WTC11 (cell line): Measurements from ENCODE around the gene C19orf25. TPM values are rescaled to one million over a fixed set of nuclear protein-coding genes. Genes with fewer than 3 reads are reported as not detected.

Experiments used
- FOXK1 ChIP-seq: sonication (generic); formaldehyde crosslinking; IDR thresholded peaks from 2 replicates; pipeline ENCODE4 v1.8.0; 2022; ENCODE audit warnings: mild to moderate bottlenecking, moderate library complexity, missing genetic modification reagents
- FOXP4 ChIP-seq: sonication (generic); formaldehyde crosslinking; IDR thresholded peaks from 2 replicates; pipeline ENCODE4 v1.8.0; 2022; ENCODE audit warnings: mild to moderate bottlenecking, missing genetic modification reagents
- KAT7 ChIP-seq: sonication (generic); formaldehyde crosslinking; IDR thresholded peaks from 2 replicates; pipeline ENCODE4 v1.8.1; 2023; ENCODE audit warnings: missing genetic modification reagents, mild to moderate bottlenecking, borderline replicate concordance
- MXD4 ChIP-seq: fragments of 250-450 bp; sonication (Bioruptor Pico); IDR thresholded peaks from 2 replicates; pipeline ENCODE4 v1.8.0; 2021; ENCODE audit warnings: mild to moderate bottlenecking, moderate library complexity, borderline replicate concordance
- MYBL2 ChIP-seq: sonication (generic); formaldehyde crosslinking; IDR thresholded peaks from 2 replicates; pipeline ENCODE4 v1.8.1; 2023; ENCODE audit warnings: mild to moderate bottlenecking, moderate library complexity, missing genetic modification reagents
- PRDM15 ChIP-seq: sonication (generic); formaldehyde crosslinking; IDR thresholded peaks from 2 replicates; pipeline ENCODE4 v1.8.0; 2022; ENCODE audit warnings: missing genetic modification reagents
- SP1 ChIP-seq: sonication (generic); formaldehyde crosslinking; conservative IDR thresholded peaks from 2 replicates; pipeline ENCODE4 v1.8.1; 2022; ENCODE audit warnings: missing genetic modification reagents
- ZBTB21 ChIP-seq: sonication (generic); formaldehyde crosslinking; IDR thresholded peaks from 2 replicates; pipeline ENCODE4 v1.8.1; 2023; ENCODE audit warnings: mild to moderate bottlenecking, missing genetic modification reagents, borderline replicate concordance
- ZNF138 ChIP-seq: sonication (generic); formaldehyde crosslinking; conservative IDR thresholded peaks from 2 replicates; pipeline ENCODE4 v1.8.1; 2022; ENCODE audit warnings: mild to moderate bottlenecking, moderate library complexity, missing genetic modification reagents
- ZNF281 ChIP-seq: sonication (generic); formaldehyde crosslinking; IDR thresholded peaks from 2 replicates; pipeline ENCODE4 v1.8.0; 2023; ENCODE audit warnings: mild to moderate bottlenecking, missing genetic modification reagents
- ZNF671 ChIP-seq: fragments of 250-450 bp; sonication (Bioruptor Pico); IDR thresholded peaks from 2 replicates; pipeline ENCODE4 v1.8.0; 2021; ENCODE audit warnings: mild to moderate bottlenecking
- total RNA-seq: library from RNA; stranded (reverse); gene quantifications from 3 replicates; pipeline ENCODE4 v1.2.3, GENCODE V29; 2021
- TF ChIP-seq, protein P1 (sequence below): sonication (generic); formaldehyde crosslinking; IDR thresholded peaks from 2 replicates; pipeline ENCODE4 v1.8.0; 2023; ENCODE audit warnings: missing genetic modification reagents, mild to moderate bottlenecking, borderline replicate concordance
- TF ChIP-seq, protein P2 (sequence below): sonication (generic); formaldehyde crosslinking; IDR thresholded peaks from 2 replicates; pipeline ENCODE4 v1.8.1; 2023; ENCODE audit warnings: mild to moderate bottlenecking, moderate library complexity, missing genetic modification reagents

Gene C19orf25
- total RNA-seq, 1 experiment from 2014 or later = 65.7 TPM

GRCh38 chr19:1446713-1447481, 32.1 kb downstream of the C19orf25 start (continued):
- TF ChIP-seq ZNF138 (CRISPR knock-in tag) (peak; percentile 75; the same call in 1 of the 2 replicates), ZBTB21 (CRISPR knock-in tag) (peak; percentile 85), MYBL2 (CRISPR knock-in tag) (peak; percentile 88; the same call in 1 of the 2 replicates), PRDM15 (CRISPR knock-in tag) (peak; percentile 33; the same call in 1 of the 2 replicates), ZNF671 (CRISPR knock-in tag) (no peak), SP1 (CRISPR knock-in tag) (peak; percentile 50), FOXK1 (CRISPR knock-in tag) (peak; percentile 84), FOXP4 (CRISPR knock-in tag) (peak; percentile 96), MXD4 (CRISPR knock-in tag) (no peak), KAT7 (CRISPR knock-in tag) (peak; percentile 65; the same call in 1 of the 2 replicates), ZNF281 (peak; percentile 70; the same call in 1 of the 2 replicates)
- TF ChIP-seq, protein P1, sequence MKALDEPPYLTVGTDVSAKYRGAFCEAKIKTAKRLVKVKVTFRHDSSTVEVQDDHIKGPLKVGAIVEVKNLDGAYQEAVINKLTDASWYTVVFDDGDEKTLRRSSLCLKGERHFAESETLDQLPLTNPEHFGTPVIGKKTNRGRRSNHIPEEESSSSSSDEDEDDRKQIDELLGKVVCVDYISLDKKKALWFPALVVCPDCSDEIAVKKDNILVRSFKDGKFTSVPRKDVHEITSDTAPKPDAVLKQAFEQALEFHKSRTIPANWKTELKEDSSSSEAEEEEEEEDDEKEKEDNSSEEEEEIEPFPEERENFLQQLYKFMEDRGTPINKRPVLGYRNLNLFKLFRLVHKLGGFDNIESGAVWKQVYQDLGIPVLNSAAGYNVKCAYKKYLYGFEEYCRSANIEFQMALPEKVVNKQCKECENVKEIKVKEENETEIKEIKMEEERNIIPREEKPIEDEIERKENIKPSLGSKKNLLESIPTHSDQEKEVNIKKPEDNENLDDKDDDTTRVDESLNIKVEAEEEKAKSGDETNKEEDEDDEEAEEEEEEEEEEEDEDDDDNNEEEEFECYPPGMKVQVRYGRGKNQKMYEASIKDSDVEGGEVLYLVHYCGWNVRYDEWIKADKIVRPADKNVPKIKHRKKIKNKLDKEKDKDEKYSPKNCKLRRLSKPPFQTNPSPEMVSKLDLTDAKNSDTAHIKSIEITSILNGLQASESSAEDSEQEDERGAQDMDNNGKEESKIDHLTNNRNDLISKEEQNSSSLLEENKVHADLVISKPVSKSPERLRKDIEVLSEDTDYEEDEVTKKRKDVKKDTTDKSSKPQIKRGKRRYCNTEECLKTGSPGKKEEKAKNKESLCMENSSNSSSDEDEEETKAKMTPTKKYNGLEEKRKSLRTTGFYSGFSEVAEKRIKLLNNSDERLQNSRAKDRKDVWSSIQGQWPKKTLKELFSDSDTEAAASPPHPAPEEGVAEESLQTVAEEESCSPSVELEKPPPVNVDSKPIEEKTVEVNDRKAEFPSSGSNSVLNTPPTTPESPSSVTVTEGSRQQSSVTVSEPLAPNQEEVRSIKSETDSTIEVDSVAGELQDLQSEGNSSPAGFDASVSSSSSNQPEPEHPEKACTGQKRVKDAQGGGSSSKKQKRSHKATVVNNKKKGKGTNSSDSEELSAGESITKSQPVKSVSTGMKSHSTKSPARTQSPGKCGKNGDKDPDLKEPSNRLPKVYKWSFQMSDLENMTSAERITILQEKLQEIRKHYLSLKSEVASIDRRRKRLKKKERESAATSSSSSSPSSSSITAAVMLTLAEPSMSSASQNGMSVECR (CRISPR knock-in tag) = peak; percentile 91
- TF ChIP-seq, protein P2, sequence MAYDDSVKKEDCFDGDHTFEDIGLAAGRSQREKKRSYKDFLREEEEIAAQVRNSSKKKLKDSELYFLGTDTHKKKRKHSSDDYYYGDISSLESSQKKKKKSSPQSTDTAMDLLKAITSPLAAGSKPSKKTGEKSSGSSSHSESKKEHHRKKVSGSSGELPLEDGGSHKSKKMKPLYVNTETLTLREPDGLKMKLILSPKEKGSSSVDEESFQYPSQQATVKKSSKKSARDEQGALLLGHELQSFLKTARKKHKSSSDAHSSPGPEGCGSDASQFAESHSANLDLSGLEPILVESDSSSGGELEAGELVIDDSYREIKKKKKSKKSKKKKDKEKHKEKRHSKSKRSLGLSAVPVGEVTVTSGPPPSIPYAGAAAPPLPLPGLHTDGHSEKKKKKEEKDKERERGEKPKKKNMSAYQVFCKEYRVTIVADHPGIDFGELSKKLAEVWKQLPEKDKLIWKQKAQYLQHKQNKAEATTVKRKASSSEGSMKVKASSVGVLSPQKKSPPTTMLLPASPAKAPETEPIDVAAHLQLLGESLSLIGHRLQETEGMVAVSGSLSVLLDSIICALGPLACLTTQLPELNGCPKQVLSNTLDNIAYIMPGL (CRISPR knock-in tag) = peak; percentile 44
- TF ChIP-seq, all 79 proteins: peak for 40
